Stimulated activated CD4-positive, alpha-beta T cell treated with anti-CD3 and anti-CD28 coated beads, Interleukin-1b, Interleukin-23, amount 100 ng/mL, for 48 hours (primary cell): ENCODE measurements around the gene PECR.
A peak's percentile ranks its signal among the peaks of the same experiment; 100 is the strongest.

Experiments used
- DNase-seq: peaks from one replicate; pipeline ENCODE4 v3.0.0-alpha.2; 2020

The PECR gene

GRCh38 chr2:216081487-216082116 lies at the start of gene PECR, which contains the start of gene TMEM169:
Gene PECR, minus strand, starts transcription at chr2:216081809. Its CDS starts 68 bp downstream, at chr2:216081741.
Gene TMEM169, plus strand, starts transcription at chr2:216081919. Its CDS starts 14,045 bp downstream, at chr2:216095964.
- DNase-seq, result peak; percentile 75

- DNase-seq, result no peak
These were observed 48.9 kb upstream of the PECR start for GRCh38 chr2:216130346-216130971.

- no peak for DNase-seq
These were observed 45.3 kb upstream of the PECR start for GRCh38 chr2:216126943-216127342.

GRCh38 chr2:216121255-216121654 lies 39.6 kb upstream of the PECR start:
- no peak for DNase-seq

- DNase-seq, result no peak
These were observed 38.4 kb upstream of the PECR start for GRCh38 chr2:216119986-216120385.

- no peak for DNase-seq
These were observed 37.5 kb upstream of the PECR start for GRCh38 chr2:216119146-216119545.

- no peak for DNase-seq
These were observed 36.9 kb upstream of the PECR start for GRCh38 chr2:216118474-216118873.

- DNase-seq, result no peak
These were observed 36.1 kb upstream of the PECR start for GRCh38 chr2:216117561-216118340.

GRCh38 chr2:216116418-216116817 lies 34.8 kb upstream of the PECR start:
- DNase-seq, result no peak

GRCh38 chr2:216114714-216115531 lies 33.3 kb upstream of the PECR start:
- DNase-seq, result peak; percentile 98

- no peak for DNase-seq
These were observed 32.7 kb upstream of the PECR start for GRCh38 chr2:216114382-216114713.

- DNase-seq, result peak; percentile 28
These were observed 32.0 kb upstream of the PECR start for GRCh38 chr2:216113572-216113971.

GRCh38 chr2:216112926-216113325 lies 31.3 kb upstream of the PECR start:
- no peak for DNase-seq

GRCh38 chr2:216111122-216111521 lies 29.5 kb upstream of the PECR start:
- DNase-seq, result no peak

- no peak for DNase-seq
These were observed 29.0 kb upstream of the PECR start for GRCh38 chr2:216110620-216111019.

- no peak for DNase-seq
These were observed 28.5 kb upstream of the PECR start for GRCh38 chr2:216109962-216110614.

GRCh38 chr2:216108967-216109921 lies 27.6 kb upstream of the PECR start, which contains the start of gene XRCC5:
Gene XRCC5, plus strand, starts transcription at chr2:216109348. Its CDS starts 89 bp downstream, at chr2:216109437.
- DNase-seq, result peak; percentile 98

- no peak for DNase-seq
These were observed 26.8 kb upstream of the PECR start for GRCh38 chr2:216108310-216108966.

GRCh38 chr2:216107760-216108159 lies 26.2 kb upstream of the PECR start:
- DNase-seq, result no peak

- no peak for DNase-seq
These were observed 25.7 kb upstream of the PECR start for GRCh38 chr2:216107320-216107719.

- no peak for DNase-seq
These were observed 23.1 kb upstream of the PECR start for GRCh38 chr2:216104691-216105090.
